PC-3 (cell line): Measurements from ENCODE around the gene TP53I11. TPM values are rescaled to one million over a fixed set of nuclear protein-coding genes. Genes with fewer than 3 reads are reported as not detected.
A peak's percentile ranks its signal among the peaks of the same experiment; 100 is the strongest.

Experiments used
- ATAC-seq: fragments of 200-7000 bp; cut with Tn5 transposase; 2 replicates; pipeline ENCODE4 v1.9.1; 2020; ENCODE audit warnings: mild to moderate bottlenecking, moderate library complexity
- BruUV-seq: library from RNA; stranded (reverse); fragments of 400-500 nt; replicated peaks from 2 replicates; lab custom pipeline; 2021; lab: Mats Ljungman, UMichigan
- CTCF ChIA-PET: fragments of 300-600 bp; sonication (Branson Sonifier 250); formaldehyde crosslinking; loops from one replicate; lab custom pipeline; 2022; ENCODE audit warnings: antibody characterized with exemption; lab: Charles Lee
- POLR2A ChIA-PET: fragments of 300-600 bp; sonication (Branson Sonifier 250); formaldehyde crosslinking; loops from one replicate; lab custom pipeline; 2022; ENCODE audit warnings: antibody characterized with exemption; ENCODE audit not compliant: unreplicated experiment; lab: Charles Lee
- DNase-seq: peaks from one replicate; pipeline ENCODE4 v3.0.0-alpha.2; 2015
- H2AFZ ChIP-seq: fragments of 300-600 bp; sonication (generic); 2 replicates; pipeline ENCODE4 v1.6.0; 2016; ENCODE audit warnings: antibody characterized with exemption, low read length
- H3F3A ChIP-seq: fragments of 300-600 bp; sonication (generic); one replicate; pipeline ENCODE4 v1.6.0; 2017; ENCODE audit warnings: antibody characterized with exemption, low read length, control low read depth, mild to moderate bottlenecking; ENCODE audit not compliant: unreplicated experiment
- H3K27ac ChIP-seq: fragments of 300-600 bp; sonication (generic); 2 replicates; pipeline ENCODE4 v1.5.1; 2016; ENCODE audit warnings: mild to moderate bottlenecking, low read length
- H3K27me3 ChIP-seq: fragments of 300-600 bp; sonication (generic); 2 replicates; pipeline ENCODE4 v1.6.1; 2016; ENCODE audit warnings: low read length, mixed read lengths
- H3K36me3 ChIP-seq: fragments of 300-600 bp; sonication (generic); 2 replicates; pipeline ENCODE4 v1.6.1; 2016; ENCODE audit warnings: low read depth, mixed run types, low read length, mixed read lengths
- H3K4me1 ChIP-seq: fragments of 300-600 bp; sonication (generic); 2 replicates; pipeline ENCODE4 v1.5.1; 2016; ENCODE audit warnings: low read length; ENCODE audit not compliant: insufficient read depth
- H3K4me2 ChIP-seq: fragments of 300-600 bp; sonication (generic); 2 replicates; pipeline ENCODE4 v1.6.0; 2016; ENCODE audit warnings: low read length
- H3K4me3 ChIP-seq: fragments of 300-600 bp; sonication (generic); 2 replicates; pipeline ENCODE4 v1.5.1; 2016; ENCODE audit warnings: mild to moderate bottlenecking, low read length, mixed read lengths
- H3K79me2 ChIP-seq: fragments of 300-600 bp; sonication (generic); 2 replicates; pipeline ENCODE4 v1.6.1; 2017; ENCODE audit warnings: low read length, mixed read lengths
- H3K9ac ChIP-seq: fragments of 300-600 bp; sonication (generic); 2 replicates; pipeline ENCODE4 v1.6.0; 2016; ENCODE audit warnings: mild to moderate bottlenecking, low read length
- H3K9me2 ChIP-seq: fragments of 300-600 bp; sonication (generic); replicated peaks from 2 replicates; pipeline ENCODE4 v1.6.1; 2016; ENCODE audit warnings: mixed run types, low read length, mixed read lengths
- H3K9me3 ChIP-seq: fragments of 300-600 bp; sonication (generic); 2 replicates; pipeline ENCODE4 v1.6.1; 2016; ENCODE audit warnings: low read length, mixed read lengths
- H4K20me1 ChIP-seq: fragments of 300-600 bp; sonication (generic); 2 replicates; pipeline ENCODE4 v1.6.1; 2016; ENCODE audit warnings: low read length, mixed read lengths
- CTCF ChIP-seq: fragments of 300-600 bp; sonication (generic); conservative IDR thresholded peaks from 2 replicates; pipeline ENCODE4 v1.5.1; 2017; ENCODE audit warnings: antibody characterized with exemption, low read depth, mild to moderate bottlenecking, low read length
- EZH2 ChIP-seq: fragments of 300-600 bp; sonication (generic); IDR thresholded peaks from one replicate; pipeline ENCODE4 v1.6.1; 2017; ENCODE audit warnings: antibody characterized with exemption, mild to moderate bottlenecking, low read length; ENCODE audit not compliant: unreplicated experiment
- EZH2phosphoT487 ChIP-seq: fragments of 300-600 bp; sonication (generic); IDR thresholded peaks from 2 replicates; pipeline ENCODE4 v1.6.1; 2018; ENCODE audit warnings: mild to moderate bottlenecking, antibody characterized with exemption, low read length, borderline replicate concordance
- intact Hi-C: fragments of 100-400 bp; cut with micrococcal nuclease; formaldehyde crosslinking; loops from 2 replicates; pipeline ENCODE4 v1.9.0; 2023
- total RNA-seq: library from RNA; depleted of rRNA; stranded (reverse); fragments of >200 nt; gene quantifications from 2 replicates; pipeline ENCODE4 v1.2.3, GENCODE V29; 2014

Gene TP53I11
- total RNA-seq, 1 experiment from 2014 or later, result 30.8 TPM

DNA sequence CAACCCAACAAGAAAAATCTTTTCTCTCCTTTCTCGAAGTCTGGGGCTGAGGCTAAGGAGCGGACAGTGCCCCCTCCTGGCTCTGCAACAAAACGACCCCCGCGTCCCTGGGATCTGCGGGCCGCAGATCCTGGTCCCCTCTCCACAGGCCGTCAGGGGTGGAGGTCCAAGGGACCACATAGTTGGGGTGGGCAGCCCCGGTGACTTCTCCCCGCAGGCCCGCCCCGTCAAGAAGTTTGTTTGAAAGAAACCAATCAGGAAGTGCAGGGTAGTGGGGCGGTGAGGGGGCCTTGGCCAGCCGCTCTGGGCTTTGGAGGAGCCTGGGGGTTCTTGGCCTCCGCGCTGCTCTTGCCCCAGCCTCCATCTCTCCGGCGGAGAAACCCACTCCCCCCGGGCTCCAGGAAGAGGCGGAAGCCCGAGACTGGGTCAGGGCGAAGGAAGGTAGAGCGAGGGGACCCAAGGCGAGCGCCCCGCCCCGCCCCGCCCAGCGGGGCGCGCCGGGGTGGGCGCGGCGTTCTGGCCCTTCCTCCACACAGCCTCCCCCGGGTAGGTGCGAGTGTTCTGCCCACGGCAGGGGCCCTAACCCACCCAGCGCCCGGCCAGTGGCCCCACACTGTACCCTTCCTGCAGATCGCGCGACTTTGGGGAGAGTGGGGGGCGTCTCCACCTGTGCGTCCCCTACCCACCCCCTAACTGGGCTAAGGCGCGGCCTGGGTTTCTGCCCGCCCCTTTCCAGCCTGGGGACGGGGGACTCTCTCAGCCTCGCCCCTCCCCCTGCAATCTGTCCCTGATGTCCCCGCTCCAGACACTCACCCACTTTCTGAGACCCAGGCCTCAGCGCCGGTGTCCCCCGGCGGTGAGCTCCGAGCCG, 1.3 kb downstream of the TP53I11 start:
- Histone ChIP-seq H4K20me1 (no peaks in the 10 kb centered on the region), H3K4me2 (peak overlapping the region; percentile 90)
- CTCF ChIA-PET, result no interaction called here

DNA sequence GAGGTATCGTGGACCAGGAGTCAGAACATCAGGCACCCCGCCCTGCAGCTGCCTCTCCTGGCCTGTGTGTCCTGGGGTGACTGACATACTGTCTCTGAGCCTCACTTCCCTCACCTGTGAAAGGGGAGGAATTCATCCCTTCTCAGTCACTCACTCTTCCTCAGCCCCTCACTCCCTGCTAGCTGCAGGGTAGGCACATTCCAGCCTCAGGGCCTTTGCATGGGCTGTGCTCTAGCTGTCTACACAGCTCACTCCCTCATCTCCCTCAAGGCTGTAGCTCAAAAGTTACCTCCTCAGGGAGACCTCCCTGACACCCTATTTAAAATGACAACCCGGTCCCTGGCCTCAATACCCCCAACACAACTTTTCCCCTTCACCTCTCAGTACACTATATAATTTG, 2.5 kb downstream of the TP53I11 start:
- H3K27me3 ChIP-seq, result no peaks in the 10 kb centered on the region
- no TSS peak for BruUV-seq
- no peaks in the 10 kb centered on the region for H3K9me2 ChIP-seq
- TF ChIP-seq EZH2phosphoT487 (no peak), CTCF (no peak), EZH2 (no peak)
- no peak for DNase-seq
- H3K9ac ChIP-seq, result no peak overlapping the region
- no peak overlapping the region for H2AFZ ChIP-seq
- no peaks in the 10 kb centered on the region for H3K36me3 ChIP-seq
- ATAC-seq, result no peak
- no peaks in the 10 kb centered on the region for H3F3A ChIP-seq
- intact Hi-C loops, result no loop called here
- H3K4me1 ChIP-seq, result peaks cover 12% of the 10 kb centered on the region
- peaks cover 9% of the 10 kb centered on the region for H3K79me2 ChIP-seq
- ChIA-PET POLR2A (no interaction called here), CTCF (no interaction called here)
- no peak overlapping the region for H3K4me2 ChIP-seq
- no peaks in the 10 kb centered on the region for H4K20me1 ChIP-seq
- no peak overlapping the region for H3K4me3 ChIP-seq
- no peaks in the 10 kb centered on the region for H3K9me3 ChIP-seq
- no peak overlapping the region for H3K27ac ChIP-seq

More for the DNA sequence above, 1.3 kb downstream of the TP53I11 start:
- intact Hi-C loops, result no loop called here
- Histone ChIP-seq H3K9me2 (no peaks in the 10 kb centered on the region), H3K9me3 (no peaks in the 10 kb centered on the region), H2AFZ (peak overlapping the region; percentile 90), H3K4me3 (peak overlapping the region; percentile 78), H3F3A (no peaks in the 10 kb centered on the region), H3K36me3 (no peaks in the 10 kb centered on the region), H3K79me2 (peaks cover 9% of the 10 kb centered on the region), H3K4me1 (peaks cover 11% of the 10 kb centered on the region), H3K27me3 (no peaks in the 10 kb centered on the region), H3K9ac (peak overlapping the region; percentile 40; the same call in 1 of the 2 replicates), H3K27ac (no peak overlapping the region)
- TF ChIP-seq EZH2, result no peak
- TF ChIP-seq EZH2phosphoT487, result no peak
- TF ChIP-seq CTCF, result peak; percentile 72
- DNase-seq, result peak; percentile 41
- ATAC-seq, result peak; percentile 46
- BruUV-seq, result no TSS peak
- POLR2A ChIA-PET, result no interaction called here

GRCh38 chr11:44947114-44947513, 3.6 kb downstream of the TP53I11 start:
- H3K36me3 ChIP-seq, result no peaks in the 10 kb centered on the region
- no peak for TF ChIP-seq CTCF
- no peak for TF ChIP-seq EZH2
- no peak for TF ChIP-seq EZH2phosphoT487
- no peak overlapping the region for H3K4me2 ChIP-seq
- POLR2A ChIA-PET, result no interaction called here
- H2AFZ ChIP-seq, result no peak overlapping the region
- BruUV-seq, result no TSS peak
- no peak overlapping the region for H3K4me3 ChIP-seq
- DNase-seq, result no peak
- H3K27me3 ChIP-seq, result no peaks in the 10 kb centered on the region
- peaks cover 12% of the 10 kb centered on the region for H3K4me1 ChIP-seq
- H3K79me2 ChIP-seq, result peaks cover 9% of the 10 kb centered on the region
- H3K9me2 ChIP-seq, result no peaks in the 10 kb centered on the region
- CTCF ChIA-PET, result no interaction called here
- intact Hi-C loops, result no loop called here
- H3F3A ChIP-seq, result no peaks in the 10 kb centered on the region
- no peak overlapping the region for H3K27ac ChIP-seq
- H3K9ac ChIP-seq, result no peak overlapping the region
- no peaks in the 10 kb centered on the region for H3K9me3 ChIP-seq
- no peaks in the 10 kb centered on the region for H4K20me1 ChIP-seq
- no peak for ATAC-seq
